ENCODE measurements around the gene PJA2.

DNA sequence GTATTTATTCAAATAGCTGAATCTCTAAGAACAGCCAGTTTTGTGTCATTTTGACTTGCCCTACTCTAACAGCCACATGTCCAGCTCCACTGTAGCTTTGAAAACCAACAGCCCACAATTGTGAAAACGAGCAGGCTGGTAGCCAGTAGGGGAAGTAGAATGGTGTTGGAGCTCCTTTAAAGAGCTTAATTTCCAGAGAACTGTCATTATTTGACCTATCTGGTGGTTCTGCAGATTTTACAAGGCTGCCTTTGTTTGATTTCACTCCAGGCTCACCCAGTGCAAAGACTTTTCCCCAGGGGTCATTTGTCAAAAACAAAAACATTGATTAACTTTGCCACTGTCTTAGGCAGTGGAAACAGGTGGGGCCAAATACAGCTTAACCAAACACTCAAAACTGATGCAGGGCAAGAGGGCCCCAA lies 3.2 kb upstream of the PJA2 start:
- TF ChIP-seq, protein P1, sequence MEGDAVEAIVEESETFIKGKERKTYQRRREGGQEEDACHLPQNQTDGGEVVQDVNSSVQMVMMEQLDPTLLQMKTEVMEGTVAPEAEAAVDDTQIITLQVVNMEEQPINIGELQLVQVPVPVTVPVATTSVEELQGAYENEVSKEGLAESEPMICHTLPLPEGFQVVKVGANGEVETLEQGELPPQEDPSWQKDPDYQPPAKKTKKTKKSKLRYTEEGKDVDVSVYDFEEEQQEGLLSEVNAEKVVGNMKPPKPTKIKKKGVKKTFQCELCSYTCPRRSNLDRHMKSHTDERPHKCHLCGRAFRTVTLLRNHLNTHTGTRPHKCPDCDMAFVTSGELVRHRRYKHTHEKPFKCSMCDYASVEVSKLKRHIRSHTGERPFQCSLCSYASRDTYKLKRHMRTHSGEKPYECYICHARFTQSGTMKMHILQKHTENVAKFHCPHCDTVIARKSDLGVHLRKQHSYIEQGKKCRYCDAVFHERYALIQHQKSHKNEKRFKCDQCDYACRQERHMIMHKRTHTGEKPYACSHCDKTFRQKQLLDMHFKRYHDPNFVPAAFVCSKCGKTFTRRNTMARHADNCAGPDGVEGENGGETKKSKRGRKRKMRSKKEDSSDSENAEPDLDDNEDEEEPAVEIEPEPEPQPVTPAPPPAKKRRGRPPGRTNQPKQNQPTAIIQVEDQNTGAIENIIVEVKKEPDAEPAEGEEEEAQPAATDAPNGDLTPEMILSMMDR (conservative IDR thresholded peaks at IDR 0.05): no peak
- no peak for TF ChIP-seq ZFX (IDR thresholded peaks at IDR 0.05)

Data from C4-2B (cell line).